ENCODE results near the gene RNF31. TPM values are rescaled to one million over a fixed set of nuclear protein-coding genes. Genes with fewer than 3 reads are reported as not detected.

The RNF31 gene
- 10 to 100 TPM; 26.8 to 35.6 (median 32.4) TPM for total RNA-seq

DNA sequence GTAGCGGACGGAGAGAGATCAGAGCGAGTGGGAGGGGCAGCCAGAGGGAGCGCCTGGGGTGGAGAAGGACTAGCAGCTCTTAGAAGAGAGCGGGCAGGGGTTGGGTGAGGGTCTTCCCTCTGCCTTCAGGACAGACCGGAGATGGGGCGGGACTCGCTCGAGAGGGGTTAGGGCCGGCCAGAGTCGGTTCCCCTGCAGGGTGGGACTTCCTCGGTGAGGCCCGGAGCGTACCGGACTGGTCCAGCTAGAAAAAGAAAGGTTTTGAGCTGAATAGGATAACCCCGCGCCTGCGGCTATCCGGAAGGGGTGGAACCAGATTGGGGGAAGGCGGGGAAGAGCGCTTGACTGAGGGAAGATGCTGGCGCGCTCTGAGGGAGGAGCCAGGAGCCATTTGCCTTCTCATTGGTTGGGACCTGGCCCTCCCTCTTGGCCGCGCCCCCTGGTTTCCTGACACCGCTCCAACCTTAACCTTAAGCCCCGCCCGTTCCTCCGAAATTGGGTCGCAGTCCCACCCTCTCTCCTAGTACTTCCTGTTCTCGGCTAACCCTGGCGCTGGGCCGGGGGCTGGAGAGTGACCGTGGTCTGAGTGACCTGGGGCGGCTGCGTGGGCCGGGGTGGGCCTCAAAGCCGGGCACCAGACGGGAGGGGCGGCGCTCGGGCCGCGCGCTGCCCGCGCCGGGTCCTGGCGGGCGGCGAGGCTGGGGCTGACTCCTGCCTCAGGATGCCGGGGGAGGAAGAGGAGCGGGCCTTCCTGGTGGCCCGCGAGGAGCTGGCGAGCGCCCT lies at the start of gene RNF31:
Gene RNF31, plus strand, starts transcription at position 521 of the 783 bp plus-strand sequence. Its CDS starts 201 bp downstream, at position 722.
- peaks cover 26 to 61% (median 28%) of the 10 kb centered on the region in 3 donors for H3K4me1 ChIP-seq
- peak; percentile 95 for DNase-seq
- H3K27ac ChIP-seq = peak within 1 kb of the TSS; percentile 92 to 98 (median 94)
- H3K9me3 ChIP-seq = no peaks in the 10 kb centered on the region
- peaks cover 16 to 53% (median 24%) of the 10 kb centered on the region in 3 donors for H3K36me3 ChIP-seq
- TF ChIP-seq POLR2A (IDR thresholded peaks at IDR 0.05) (peak in 2 of 4 donors; percentile 12 to 59), CTCF (IDR thresholded peaks at IDR 0.05) (no peak)
- no peaks in the 10 kb centered on the region for H3K27me3 ChIP-seq
- H3K4me3 ChIP-seq = peak within 1 kb of the TSS; percentile 80 to 97 (median 82)
- intact Hi-C loops (cut with DNase I) = no loop called here
- WGBS, 2 donors = 0 to 1% methylated on average over 8 to 26 of the region's 57 CpGs

GRCh38 chr14:24098229-24098926 lies 48.9 kb upstream of the RNF31 start:
- H3K27me3 ChIP-seq = no peaks in the 10 kb centered on the region
- no peak for DNase-seq
- H3K27ac ChIP-seq = no peak overlapping the region
- no peak overlapping the region for H3K4me3 ChIP-seq
- intact Hi-C loops (cut with DNase I) = no loop called here
- TF ChIP-seq POLR2A (IDR thresholded peaks at IDR 0.05) (no peak), CTCF (IDR thresholded peaks at IDR 0.05) (no peak)
- 74 to 93% methylated on average over 4 to 8 of the region's 16 CpGs for WGBS, 2 donors
- H3K36me3 ChIP-seq = peaks cover 0 to 53% (median 6%) of the 10 kb centered on the region in 3 donors
- peaks cover 15 to 20% (median 19%) of the 10 kb centered on the region in 3 donors for H3K4me1 ChIP-seq
- no peaks in the 10 kb centered on the region for H3K9me3 ChIP-seq

DNA sequence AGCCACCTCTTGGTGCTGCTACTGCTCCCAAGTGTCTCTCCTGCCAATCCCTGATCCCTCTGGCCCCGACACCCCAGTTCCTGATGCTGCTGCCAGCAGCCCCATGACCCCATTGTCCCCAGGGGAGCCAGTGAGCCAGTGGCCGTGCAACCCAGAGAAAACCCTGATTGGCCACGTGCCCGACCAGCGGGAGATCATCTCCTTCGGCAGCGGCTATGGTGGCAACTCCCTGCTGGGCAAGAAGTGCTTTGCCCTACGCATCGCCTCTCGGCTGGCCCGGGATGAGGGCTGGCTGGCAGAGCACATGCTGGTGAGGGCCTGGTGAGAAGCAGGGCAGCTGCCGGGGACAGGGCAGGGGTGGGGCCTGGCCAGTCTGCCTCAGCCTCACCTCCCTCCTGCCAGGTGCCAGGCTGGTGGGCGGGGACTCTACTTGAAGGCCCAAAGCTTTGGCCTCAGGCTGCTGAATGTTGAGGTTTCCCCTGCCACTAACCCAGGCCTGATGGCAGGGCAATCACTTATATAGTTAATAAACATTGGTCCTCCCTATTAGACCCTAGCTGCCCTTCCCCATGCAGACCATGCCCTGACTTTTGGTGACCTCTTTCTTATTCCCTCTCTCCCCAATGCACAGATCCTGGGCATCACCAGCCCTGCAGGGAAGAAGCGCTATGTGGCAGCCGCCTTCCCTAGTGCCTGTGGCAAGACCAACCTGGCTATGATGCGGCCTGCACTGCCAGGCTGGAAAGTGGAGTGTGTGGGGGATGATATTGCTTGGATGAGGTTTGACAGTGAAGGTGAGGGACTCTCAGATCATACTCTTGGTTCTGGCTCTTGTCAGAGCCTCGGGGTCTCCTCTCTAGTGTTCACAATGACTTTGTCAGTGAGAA lies 48.1 kb upstream of the RNF31 start:
- TF ChIP-seq CTCF (IDR thresholded peaks at IDR 0.05) (no peak), POLR2A (IDR thresholded peaks at IDR 0.05) (no peak)
- Histone ChIP-seq H3K9me3 (no peaks in the 10 kb centered on the region), H3K27me3 (no peaks in the 10 kb centered on the region), H3K27ac (no peak overlapping the region), H3K4me1 (peaks cover 11 to 14% (median 12%) of the 10 kb centered on the region in 3 donors), H3K4me3 (no peak overlapping the region), H3K36me3 (peaks cover 0 to 60% (median 6%) of the 10 kb centered on the region in 3 donors)
- no peak for DNase-seq
- intact Hi-C loops (cut with DNase I) = no loop called here
- WGBS, 2 donors = 82 to 89% methylated on average over 5 of the region's 17 CpGs

- Histone ChIP-seq H3K4me1 (peaks cover 4 to 5% (median 4%) of the 10 kb centered on the region in 3 donors), H3K27ac (no peak overlapping the region), H3K27me3 (no peaks in the 10 kb centered on the region), H3K36me3 (peaks cover 0 to 66% (median 6%) of the 10 kb centered on the region in 3 donors), H3K4me3 (no peak overlapping the region), H3K9me3 (no peaks in the 10 kb centered on the region)
- no peak for DNase-seq
- intact Hi-C loops (cut with DNase I) = loop anchor here (5.0 kb wide), 1 partner anchor 43 kb away; no protein-coding TSS in a partner anchor
- WGBS, 2 donors = 67 to 92% methylated on average over 3 to 4 of the region's 4 CpGs
- TF ChIP-seq CTCF (IDR thresholded peaks at IDR 0.05) (no peak), POLR2A (IDR thresholded peaks at IDR 0.05) (no peak)
Measured at GRCh38 chr14:24100197-24100981, 46.9 kb upstream of the RNF31 start.

Measured in esophagus squamous epithelium (tissue), 5 donors.